Lower leg skin (tissue), 3 donors: ENCODE measurements around the gene C12orf56.
"Not testable (repeated sequence)": the region's sequence is repeated elsewhere in the genome, so short reads cannot be mapped to it uniquely, and the experiment has no call there.

Experiments
- CTCF ChIP-seq, 3 donors: fragments of 450-650 bp; IDR thresholded peaks; one replicate each; pipeline ENCODE4 v1.5.1; 2016; ENCODE audit warnings: antibody characterized with exemption in 3 of 3, mild to moderate bottlenecking in 3 of 3, moderate library complexity in 2 of 3
- POLR2A ChIP-seq, 2 donors: fragments of 450-650 bp; IDR thresholded peaks; one replicate each; pipeline ENCODE4 v1.6.1; 2016 to 2017; ENCODE audit warnings: antibody characterized with exemption in 2 of 2, mild to moderate bottlenecking in 1 of 2, moderate library complexity in 1 of 2

GRCh38 chr12:64329031-64329710 is 61.4 kb downstream of the C12orf56 start:
- TF ChIP-seq POLR2A, CTCF (IDR thresholded peaks at IDR 0.05): not testable (repeated sequence)
